ENCODE data around the gene PTER. TPM values are rescaled to one million over a fixed set of nuclear protein-coding genes. Genes with fewer than 3 reads are reported as not detected.

The PTER gene
- total and polyA plus RNA-seq, 2 of the 4 experiments (the other 2 are of a cell fraction): 1.9 to 5.0 TPM

DNA sequence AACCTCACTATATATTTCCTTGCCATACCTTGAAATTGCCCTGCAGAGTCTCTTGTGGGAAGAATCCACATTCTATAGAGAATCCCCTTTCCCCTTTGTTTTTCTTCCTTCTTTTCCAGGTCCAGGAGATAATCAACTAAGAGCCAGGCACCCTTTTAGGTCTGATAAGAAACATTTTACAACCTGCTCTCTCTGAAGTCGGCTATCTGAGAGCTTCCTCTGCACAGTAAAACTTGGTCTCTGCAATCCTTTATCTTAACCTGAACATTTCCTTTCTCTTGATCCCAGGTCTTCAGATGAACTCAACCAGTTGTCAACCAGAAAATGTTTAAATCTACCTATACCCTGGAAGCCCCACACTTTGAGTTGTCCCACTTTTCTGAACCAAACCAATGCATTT, 19.5 kb upstream of the PTER start:
- Histone ChIP-seq H3K9me3 (ENCODE audit: control insufficient read depth, insufficient read depth, low read length) (no peaks in the 10 kb centered on the region), H3K27me3 (ENCODE audit: control insufficient read depth, insufficient read depth, low read length) (no peaks in the 10 kb centered on the region), H3K9me1 (ENCODE audit: insufficient read depth, low read length) (no peaks in the 10 kb centered on the region), H3K56ac (ENCODE audit: extremely low read depth, insufficient read depth, low read length) (no peak overlapping the region), H2AK5ac (ENCODE audit: low read depth, low read length) (no peak overlapping the region), H4K5ac (ENCODE audit: low read depth, low read length) (no peak overlapping the region), H2BK120ac (ENCODE audit: low read depth, low read length) (no peak overlapping the region), H2AK9ac (replicated peaks; ENCODE audit: low read depth, low read length, poor library complexity) (no peak overlapping the region), H3K4ac (ENCODE audit: low read depth, low read length) (no peak overlapping the region), H4K8ac (ENCODE audit: low read depth in 2 of 2, low read length in 2 of 2) (no peak overlapping the region), H3K18ac (ENCODE audit: low read depth, low read length) (no peak overlapping the region), H3K23ac (ENCODE audit: low read depth, low read length) (no peak overlapping the region), H3K14ac (replicated peaks; ENCODE audit: low read depth, low read length) (no peak overlapping the region), H4K20me1 (ENCODE audit: insufficient read depth, low read length) (no peaks in the 10 kb centered on the region), H2AFZ (replicated peaks; ENCODE audit: low read length, poor library complexity) (no peak overlapping the region), H3K79me1 (ENCODE audit: low read depth in 1 of 2, low read length in 2 of 2) (no peaks in the 10 kb centered on the region), H3K9ac (ENCODE audit: low read depth, low read length) (no peak overlapping the region), H3K27ac (ENCODE audit: insufficient read depth, low read length) (no peak overlapping the region), H3K36me3 (ENCODE audit: control insufficient read depth, insufficient read depth, low read length) (no peaks in the 10 kb centered on the region), H2BK20ac (ENCODE audit: low read depth, low read length) (no peak overlapping the region), H2BK5ac (ENCODE audit: low read depth, low read length, poor library complexity, severe bottlenecking) (no peak overlapping the region), H3K4me3 (ENCODE audit: insufficient read depth, low read depth, low read length) (no peak overlapping the region), H3K4me2 (ENCODE audit: low read depth, low read length) (no peak overlapping the region), H3K4me1 (ENCODE audit: control insufficient read depth, insufficient read depth, low read length) (no peaks in the 10 kb centered on the region), H2BK15ac (ENCODE audit: low read depth, low read length) (no peak overlapping the region), H4K91ac (ENCODE audit: insufficient read depth, low read depth, low read length) (no peak overlapping the region)
- dilution Hi-C loops (cut with HindIII; ENCODE audit: low sequenced_read_pairs, unreplicated experiment) (no loop called here), in situ Hi-C loops (cut with MboI; ENCODE audit: low sequenced_read_pairs) (no loop called here), intact Hi-C loops (cut with micrococcal nuclease) (no loop called here)
- ChIA-PET POLR2A (ENCODE audit: unreplicated experiment) (no interaction called here), CTCF (interaction anchor here (0.6 kb wide), 1 partner anchor 27 kb away, joined by 3 read pairs; no protein-coding TSS in a partner anchor)
- BruUV-seq (replicated peaks): no TSS peak
- ATAC-seq (ENCODE audit: low read depth) (no peak), DNase-seq (no peak)
- TF ChIP-seq FOS (IDR thresholded peaks at IDR 0.05; ENCODE audit: low read depth, low read length) (no peak), SMC3 (IDR thresholded peaks at IDR 0.05; ENCODE audit: low read depth, low read length) (no peak), CTCF (conservative IDR thresholded peaks at IDR 0.05; ENCODE audit: low read depth, low read length) (no peak), MXI1 (IDR thresholded peaks at IDR 0.05; ENCODE audit: borderline replicate concordance, low read depth, low read length) (no peak), RAD21 (IDR thresholded peaks at IDR 0.05; ENCODE audit: low read length) (no peak), CHD1 (IDR thresholded peaks at IDR 0.05; ENCODE audit: low read depth, low read length) (no peak), MAZ (IDR thresholded peaks at IDR 0.05; ENCODE audit: borderline replicate concordance, low read depth, low read length) (no peak), RFX5 (IDR thresholded peaks at IDR 0.05; ENCODE audit: low read depth, low read length) (no peak), NFE2L2 (IDR thresholded peaks at IDR 0.05; ENCODE audit: low read depth, low read length) (no peak), BHLHE40 (IDR thresholded peaks at IDR 0.05; ENCODE audit: low read depth, low read length) (no peak), RCOR1 (IDR thresholded peaks at IDR 0.05; ENCODE audit: insufficient replicate concordance, low read length) (no peak), MAFK (IDR thresholded peaks at IDR 0.05; ENCODE audit: low read depth, low read length) (no peak), POLR2A (IDR thresholded peaks at IDR 0.05; ENCODE audit: low read depth, low read length) (no peak)
- TF ChIP-seq, protein P1, sequence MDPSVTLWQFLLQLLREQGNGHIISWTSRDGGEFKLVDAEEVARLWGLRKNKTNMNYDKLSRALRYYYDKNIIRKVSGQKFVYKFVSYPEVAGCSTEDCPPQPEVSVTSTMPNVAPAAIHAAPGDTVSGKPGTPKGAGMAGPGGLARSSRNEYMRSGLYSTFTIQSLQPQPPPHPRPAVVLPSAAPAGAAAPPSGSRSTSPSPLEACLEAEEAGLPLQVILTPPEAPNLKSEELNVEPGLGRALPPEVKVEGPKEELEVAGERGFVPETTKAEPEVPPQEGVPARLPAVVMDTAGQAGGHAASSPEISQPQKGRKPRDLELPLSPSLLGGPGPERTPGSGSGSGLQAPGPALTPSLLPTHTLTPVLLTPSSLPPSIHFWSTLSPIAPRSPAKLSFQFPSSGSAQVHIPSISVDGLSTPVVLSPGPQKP (IDR thresholded peaks at IDR 0.05; ENCODE audit: borderline replicate concordance, low read depth, low read length): no peak
- 43% methylated on average over 1 of the region's 1 CpG; no CpG with 5 or more reads in 1 of the 2 experiments for WGBS, 2 experiments (ENCODE audit: extremely low coverage in 2 of 2, insufficient read length in 1 of 2)
